ENCODE data around the gene RNF208.

Gene RNF208

DNA sequence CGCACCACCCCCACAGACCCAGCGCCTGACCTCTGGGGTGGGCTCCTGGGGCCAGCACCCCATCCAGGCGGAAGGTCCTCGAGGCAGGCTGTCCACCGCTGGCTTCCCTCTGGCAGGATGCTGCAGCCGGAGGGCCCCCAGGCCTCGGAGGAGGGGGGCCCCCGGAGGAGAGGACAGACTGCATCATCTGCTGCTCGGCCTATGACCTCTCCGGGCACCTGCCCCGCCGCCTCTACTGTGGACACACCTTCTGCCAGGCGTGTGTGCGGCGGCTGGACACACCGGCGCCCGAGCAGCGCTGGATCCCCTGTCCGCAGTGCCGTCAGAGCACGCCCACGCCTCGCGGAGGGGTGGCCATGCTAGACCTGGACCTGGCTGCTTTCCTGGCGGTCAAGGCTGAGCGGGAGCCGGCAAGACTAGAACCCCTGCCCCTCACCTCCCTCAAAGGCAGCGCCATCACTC, 6.5 kb upstream of the RNF208 start:
- DNase-seq (ENCODE audit: insufficient read length, low spot score), result no peak
- FAIRE-seq, result no peak

DNA sequence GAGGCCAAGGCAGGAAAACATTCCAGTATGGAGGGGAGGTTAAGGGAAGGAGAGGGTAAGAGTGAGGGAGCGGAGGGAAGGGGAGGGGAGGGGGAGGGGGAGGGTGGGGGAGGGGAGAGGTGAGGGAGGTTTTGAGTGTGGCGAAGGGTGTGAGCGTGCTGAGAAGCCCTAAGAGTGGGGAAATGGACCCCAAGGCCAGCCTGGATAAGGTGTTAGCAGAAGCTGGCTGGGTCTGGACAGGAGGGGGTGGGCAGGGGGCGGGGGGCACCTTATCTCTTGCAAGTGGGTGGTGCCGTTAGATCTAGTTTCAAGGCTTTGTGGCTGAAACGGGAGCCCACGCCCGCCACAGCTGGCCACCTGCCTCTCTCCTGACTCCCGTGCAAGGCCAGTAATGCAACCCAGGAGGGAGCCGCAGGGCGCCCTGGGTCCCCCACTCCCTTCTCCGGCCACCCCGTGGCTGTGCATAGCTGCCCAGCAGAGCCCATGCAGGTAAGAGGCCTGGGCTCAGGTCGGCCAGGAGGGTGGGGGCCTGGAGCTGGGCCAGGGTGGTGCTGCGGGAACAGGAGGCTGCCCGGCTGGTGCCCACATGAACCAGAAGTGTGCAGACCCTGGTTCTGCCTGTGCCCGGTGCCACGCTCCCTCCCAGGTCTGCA, 5.9 kb upstream of the RNF208 start:
- no peak for FAIRE-seq
- DNase-seq (ENCODE audit: insufficient read length, low spot score), result no peak

- peak; percentile 94 for FAIRE-seq
- DNase-seq (ENCODE audit: insufficient read length, low spot score), result peak; percentile 91
Observed at GRCh38 chr9:137227054-137227852, 5.2 kb upstream of the RNF208 start, which contains the start of gene RNF224. Gene RNF224 (plus strand): TSS chr9:137227502. CDS start chr9:137228336, 834 bp downstream.

- FAIRE-seq (no peak), DNase-seq (ENCODE audit: insufficient read length, low spot score) (no peak)
Observed at GRCh38 chr9:137226338-137227053, 4.5 kb upstream of the RNF208 start.

GRCh38 chr9:137225699-137226331, 3.8 kb upstream of the RNF208 start:
- FAIRE-seq, result no peak
- DNase-seq (ENCODE audit: insufficient read length, low spot score), result no peak

DNA sequence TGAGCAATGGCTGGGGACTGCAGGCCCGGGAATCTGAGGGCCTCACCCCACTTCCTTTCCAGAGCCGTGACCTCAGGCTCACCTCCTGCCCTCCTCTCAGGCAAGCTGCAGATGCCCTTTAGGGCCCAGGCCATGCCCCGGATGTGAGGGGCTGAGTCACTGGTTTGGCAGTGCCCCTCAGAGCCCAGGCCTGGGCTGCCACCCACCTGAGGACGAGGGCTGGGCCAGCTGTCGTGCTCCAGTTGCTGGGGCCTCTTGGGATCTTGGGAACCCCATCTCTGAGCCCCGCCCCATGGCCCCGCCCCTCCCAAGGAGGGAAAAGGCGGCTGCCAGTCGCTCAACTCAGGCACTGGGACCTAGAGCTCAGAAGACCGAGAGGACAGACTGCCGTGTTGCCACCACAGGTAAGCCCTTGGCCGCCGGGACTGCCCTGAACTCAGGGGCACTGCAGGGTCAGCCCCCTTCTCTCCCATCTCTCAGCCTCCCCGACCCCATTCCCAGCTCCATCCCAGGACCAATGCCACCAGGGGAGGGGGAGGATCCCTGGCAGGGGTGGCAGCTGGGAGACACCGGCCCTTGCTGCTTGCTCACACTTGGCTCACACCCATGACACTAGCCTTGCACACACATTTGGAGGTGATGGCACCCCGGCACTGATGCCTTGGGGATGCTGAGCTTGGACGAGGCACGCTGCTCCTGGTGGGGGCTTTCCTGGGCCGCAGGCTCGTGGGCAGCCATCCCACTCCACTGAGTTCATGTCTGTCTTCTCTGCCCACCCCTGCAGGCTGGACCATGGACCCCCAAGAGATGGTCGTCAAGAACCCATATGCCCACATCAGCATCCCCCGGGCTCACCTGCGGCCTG, 3.0 kb upstream of the RNF208 start, which contains the start of gene CYSRT1:
TSS of gene CYSRT1 (plus strand) at position 345 of the 865 bp plus-strand sequence. CDS start at position 793, 448 bp downstream.
- FAIRE-seq, result no peak
- no peak for DNase-seq (ENCODE audit: insufficient read length, low spot score)

GRCh38 chr9:137223078-137223970, 1.3 kb upstream of the RNF208 start:
- FAIRE-seq, result peak; percentile 98
- peak; percentile 99 for DNase-seq (ENCODE audit: insufficient read length, low spot score)

GRCh38 chr9:137221506-137222111, 431 bp downstream of the RNF208 start:
- FAIRE-seq, result no peak
- no peak for DNase-seq (ENCODE audit: insufficient read length, low spot score)

- DNase-seq (ENCODE audit: insufficient read length, low spot score), result no peak
- FAIRE-seq, result no peak
Observed at GRCh38 chr9:137221095-137221505, 940 bp downstream of the RNF208 start.

- no peak for DNase-seq (ENCODE audit: insufficient read length, low spot score)
- no peak for FAIRE-seq
Observed at GRCh38 chr9:137220317-137221094, 1.5 kb downstream of the RNF208 start.

GRCh38 chr9:137219757-137220316, 2.2 kb downstream of the RNF208 start:
- DNase-seq (ENCODE audit: insufficient read length, low spot score), result no peak
- no peak for FAIRE-seq

- FAIRE-seq (no peak), DNase-seq (ENCODE audit: insufficient read length, low spot score) (no peak)
Observed at GRCh38 chr9:137218754-137219271, 3.2 kb downstream of the RNF208 start.

- DNase-seq (ENCODE audit: insufficient read length, low spot score) (no peak), FAIRE-seq (no peak)
Observed at GRCh38 chr9:137218212-137218753, 3.8 kb downstream of the RNF208 start.

- no peak for FAIRE-seq
- DNase-seq (ENCODE audit: insufficient read length, low spot score), result no peak
Observed at GRCh38 chr9:137217276-137218211, 4.5 kb downstream of the RNF208 start.

GRCh38 chr9:137216188-137216965, 5.7 kb downstream of the RNF208 start:
- DNase-seq (ENCODE audit: insufficient read length, low spot score), result no peak
- no peak for FAIRE-seq

Data from GM19239 (cell line).